ENCODE data around the gene SFXN1. TPM values are rescaled to one million over a fixed set of nuclear protein-coding genes. Genes with fewer than 3 reads are reported as not detected.

The SFXN1 gene
- total and polyA plus RNA-seq, 4 donors: 47.3 to 241 (median 53.7) TPM

- Histone ChIP-seq H3K27ac (ENCODE audit: low read depth in 1 of 2, low read length in 2 of 2) (no peak overlapping the region), H3K36me3 (ENCODE audit: control insufficient read depth in 4 of 4, insufficient read depth in 3 of 4, low read depth in 1 of 4, low read length in 3 of 4) (no peaks in the 10 kb centered on the region), H3K4me3 (ENCODE audit: low read depth in 1 of 3, low read length in 3 of 3) (no peak overlapping the region), H3K27me3 (ENCODE audit: control insufficient read depth in 4 of 4, insufficient read depth in 4 of 4, low read length in 3 of 4) (peaks cover 0 to 8% (median 0%) of the 10 kb centered on the region in 4 donors), H3K4me1 (ENCODE audit: control insufficient read depth in 4 of 4, insufficient read depth in 4 of 4, low read length in 3 of 4) (no peaks in the 10 kb centered on the region), H3K9ac (ENCODE audit: low read depth in 1 of 2, low read length in 2 of 2) (no peak overlapping the region), H3K9me3 (ENCODE audit: control insufficient read depth in 4 of 4, low read length in 3 of 4) (peaks cover 0 to 3% (median 0%) of the 10 kb centered on the region in 4 donors)
- WGBS: 93% methylated on average over 2 of the region's 2 CpGs
- no peak for DNase-seq (ENCODE audit: low spot score)
- TF ChIP-seq FOXA2 (IDR thresholded peaks at IDR 0.05) (no peak), CTCF (IDR thresholded peaks at IDR 0.05; ENCODE audit: low read depth, low read length, missing input control) (no peak), EGR1 (IDR thresholded peaks at IDR 0.05; ENCODE audit: low read depth in 2 of 2) (no peak), FOXA1 (IDR thresholded peaks at IDR 0.05) (no peak), RXRA (IDR thresholded peaks at IDR 0.05) (no peak), NR2F2 (IDR thresholded peaks at IDR 0.05) (no peak), JUND (IDR thresholded peaks at IDR 0.05) (no peak), SP1 (IDR thresholded peaks at IDR 0.05) (no peak), HNF4A (conservative IDR thresholded peaks at IDR 0.05) (no peak), YY1 (IDR thresholded peaks at IDR 0.05) (no peak), RAD21 (IDR thresholded peaks at IDR 0.05) (no peak), HNF4G (IDR thresholded peaks at IDR 0.05) (no peak), MAX (IDR thresholded peaks at IDR 0.05) (no peak), REST (IDR thresholded peaks at IDR 0.05) (no peak), GABPA (IDR thresholded peaks at IDR 0.05 in 1 of 2, conservative IDR thresholded peaks at IDR 0.05 in 1 of 2) (no peak), TAF1 (conservative IDR thresholded peaks at IDR 0.05) (no peak)
- TF ChIP-seq, protein P1, sequence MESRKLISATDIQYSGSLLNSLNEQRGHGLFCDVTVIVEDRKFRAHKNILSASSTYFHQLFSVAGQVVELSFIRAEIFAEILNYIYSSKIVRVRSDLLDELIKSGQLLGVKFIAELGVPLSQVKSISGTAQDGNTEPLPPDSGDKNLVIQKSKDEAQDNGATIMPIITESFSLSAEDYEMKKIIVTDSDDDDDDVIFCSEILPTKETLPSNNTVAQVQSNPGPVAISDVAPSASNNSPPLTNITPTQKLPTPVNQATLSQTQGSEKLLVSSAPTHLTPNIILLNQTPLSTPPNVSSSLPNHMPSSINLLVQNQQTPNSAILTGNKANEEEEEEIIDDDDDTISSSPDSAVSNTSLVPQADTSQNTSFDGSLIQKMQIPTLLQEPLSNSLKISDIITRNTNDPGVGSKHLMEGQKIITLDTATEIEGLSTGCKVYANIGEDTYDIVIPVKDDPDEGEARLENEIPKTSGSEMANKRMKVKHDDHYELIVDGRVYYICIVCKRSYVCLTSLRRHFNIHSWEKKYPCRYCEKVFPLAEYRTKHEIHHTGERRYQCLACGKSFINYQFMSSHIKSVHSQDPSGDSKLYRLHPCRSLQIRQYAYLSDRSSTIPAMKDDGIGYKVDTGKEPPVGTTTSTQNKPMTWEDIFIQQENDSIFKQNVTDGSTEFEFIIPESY (IDR thresholded peaks at IDR 0.05): no peak
- TF ChIP-seq, protein P2, sequence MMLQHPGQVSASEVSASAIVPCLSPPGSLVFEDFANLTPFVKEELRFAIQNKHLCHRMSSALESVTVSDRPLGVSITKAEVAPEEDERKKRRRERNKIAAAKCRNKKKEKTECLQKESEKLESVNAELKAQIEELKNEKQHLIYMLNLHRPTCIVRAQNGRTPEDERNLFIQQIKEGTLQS (IDR thresholded peaks at IDR 0.05): no peak
These were observed 96.9 kb downstream of the SFXN1 start for GRCh38 chr5:175575301-175575700.

All from liver (tissue), 9 donors.